ENCODE data around the gene DNER.

DNER gene

DNA sequence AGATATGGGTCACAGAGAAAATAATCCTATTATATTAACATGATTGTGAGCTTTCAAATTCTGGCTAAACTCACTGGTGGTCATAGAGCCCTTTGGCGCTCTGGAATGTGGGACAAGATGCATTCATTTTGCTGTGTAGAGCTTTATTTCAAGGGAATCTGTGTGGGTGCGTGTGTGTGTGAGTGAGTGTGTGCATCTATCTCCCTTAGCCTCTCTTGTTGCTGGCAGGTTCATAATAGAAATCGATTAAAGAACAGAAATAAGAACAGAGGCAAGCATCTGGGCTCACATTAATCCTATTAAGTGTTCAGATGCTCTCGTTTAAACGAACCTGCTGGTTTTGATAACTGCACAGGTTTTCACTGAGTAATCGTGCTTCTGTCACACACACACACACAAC lies 287.9 kb downstream of the DNER start:
- DNase-seq = no peak

DNA sequence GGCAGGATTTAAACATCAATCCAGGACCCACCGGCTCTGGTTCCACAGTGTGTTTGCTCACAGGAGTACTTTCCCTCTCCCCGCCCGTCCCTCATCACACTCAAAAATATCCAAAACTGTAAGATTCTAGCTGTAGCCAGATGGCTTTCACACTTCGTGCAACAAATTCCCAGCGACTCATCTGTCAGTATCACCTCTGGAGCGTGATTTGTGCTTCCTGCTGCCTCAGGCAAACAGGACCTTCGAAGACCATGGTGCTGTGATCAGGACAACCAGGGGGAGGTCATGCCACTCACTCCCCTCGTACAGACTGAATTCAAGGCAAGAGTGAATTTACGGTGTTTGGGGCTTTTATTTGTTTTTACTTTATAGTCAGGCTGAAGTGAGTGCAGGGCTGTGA lies 288.8 kb downstream of the DNER start:
- no peak for DNase-seq

DNA sequence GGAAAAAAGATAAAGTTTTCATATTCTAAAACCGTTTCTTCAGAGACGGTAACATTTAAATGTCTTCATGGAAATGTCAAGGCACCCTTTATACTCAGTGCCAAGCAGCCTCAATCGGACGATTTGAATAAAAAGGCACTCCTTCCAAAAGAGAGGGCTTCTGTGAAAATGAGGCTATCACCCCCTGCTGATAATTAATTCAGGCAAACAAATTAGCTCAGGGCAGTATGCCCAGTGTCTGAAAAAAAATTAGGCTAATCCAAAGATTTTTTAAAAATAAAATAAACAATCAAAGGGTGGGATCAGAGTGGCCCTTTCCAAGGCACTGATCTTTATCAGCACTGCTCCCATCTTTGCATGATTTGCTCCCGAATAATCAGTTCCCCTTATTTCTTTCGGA lies 292.3 kb downstream of the DNER start:
- no peak for DNase-seq

DNA sequence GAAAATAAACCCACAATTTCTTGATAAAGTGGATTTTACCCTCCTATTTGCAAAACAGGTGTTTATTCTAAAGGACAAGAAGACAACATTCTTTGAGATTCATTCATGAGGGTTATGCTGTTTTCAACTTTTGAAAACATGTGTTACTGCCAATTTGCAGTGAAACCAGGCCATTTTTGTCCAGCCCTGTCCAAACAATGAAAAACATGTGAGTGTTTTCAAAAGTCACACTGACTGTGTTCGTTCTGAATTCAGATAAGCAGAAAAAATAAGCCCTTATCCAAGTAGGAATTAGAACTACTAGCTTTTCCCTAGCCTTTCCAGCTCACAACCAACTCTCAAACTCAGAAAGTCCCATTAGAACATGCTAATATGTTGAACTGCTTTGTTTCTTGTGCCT lies 295.2 kb downstream of the DNER start:
- no peak for DNase-seq

DNA sequence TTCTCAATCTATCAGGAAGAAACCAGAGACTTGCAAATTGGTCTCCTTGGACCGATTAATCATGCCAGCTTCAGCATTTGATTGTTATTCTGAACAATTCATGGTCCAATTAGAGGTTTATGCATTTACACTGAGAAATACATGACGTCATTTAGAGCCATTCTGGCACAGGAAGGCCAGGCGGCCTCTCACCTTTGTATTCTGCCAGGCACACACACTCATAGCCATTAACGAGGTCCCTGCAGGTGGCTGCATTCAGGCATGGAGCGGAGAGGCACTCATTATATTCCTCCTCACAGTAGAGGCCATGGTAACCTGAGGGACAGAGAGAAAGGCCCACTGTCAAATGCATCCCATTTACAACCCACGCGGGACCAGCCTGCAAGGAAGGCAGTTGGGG lies 296.4 kb downstream of the DNER start:
- DNase-seq = no peak

DNA sequence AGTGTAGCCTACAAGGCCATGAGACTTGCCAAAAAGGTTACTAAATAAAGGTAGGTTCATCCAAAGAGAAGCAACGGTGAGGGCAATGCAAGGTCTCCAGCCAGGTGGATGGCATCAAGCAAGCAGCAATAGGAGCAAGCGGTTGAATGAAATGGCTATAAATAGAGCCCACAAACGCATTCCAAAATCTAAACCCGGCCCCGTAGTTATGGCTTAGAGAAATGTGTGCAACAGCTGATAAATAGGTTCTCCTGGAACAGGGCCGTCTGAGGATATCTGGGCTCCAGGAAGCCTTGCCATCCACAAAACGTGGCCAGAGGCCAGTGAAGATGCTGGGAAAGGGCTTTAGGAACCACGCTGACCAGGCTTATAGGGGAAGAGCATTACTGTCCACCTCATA lies 297.2 kb downstream of the DNER start:
- no peak for DNase-seq

DNA sequence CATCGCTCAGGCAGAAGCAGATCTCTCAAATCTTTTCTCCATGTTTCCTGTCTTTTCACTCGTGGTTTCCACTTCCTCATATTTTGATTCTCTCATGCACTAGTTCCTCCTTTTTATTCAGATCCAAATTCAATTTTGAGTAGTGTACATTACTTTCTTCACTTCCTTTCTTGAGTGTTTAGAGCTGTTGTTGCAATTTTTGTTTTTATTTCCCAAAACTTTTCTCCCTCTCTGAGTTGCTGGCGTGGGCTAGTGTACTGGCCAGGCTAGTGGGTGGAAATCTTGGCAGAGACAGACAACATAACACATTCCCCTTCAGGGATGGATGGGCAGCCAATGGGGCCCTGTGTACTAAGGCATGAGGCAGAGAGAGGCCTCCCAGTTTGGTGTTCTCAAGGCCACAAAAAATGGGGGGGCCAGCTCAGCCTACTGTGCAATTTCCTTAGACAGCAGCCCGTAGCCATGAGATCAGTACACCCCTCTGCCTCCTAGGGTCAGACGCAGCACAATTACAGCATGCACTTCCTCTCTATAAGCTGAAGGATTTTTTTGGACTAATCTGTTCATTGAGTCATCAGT lies 298.1 kb downstream of the DNER start:
- DNase-seq = no peak

DNA sequence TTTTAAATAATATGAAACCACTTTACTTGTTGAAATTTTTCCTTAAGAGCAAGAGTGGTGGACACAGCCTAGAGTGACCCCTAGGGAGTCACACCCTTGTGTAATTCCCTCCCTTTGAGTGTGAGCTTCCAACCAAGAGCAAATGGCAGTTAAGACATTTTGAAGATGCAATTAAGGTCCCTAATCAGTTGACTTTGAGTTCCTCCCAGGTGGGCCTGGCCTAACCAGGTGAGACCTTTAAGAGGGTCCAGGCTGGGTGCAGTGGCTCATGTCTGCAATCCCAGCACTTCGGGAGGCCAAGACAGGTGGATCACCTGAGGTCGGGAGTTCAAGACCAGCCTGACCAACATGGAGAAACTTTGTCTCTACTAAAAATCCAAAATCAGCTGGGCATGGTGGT lies 299.7 kb downstream of the DNER start:
- no peak for DNase-seq

DNA sequence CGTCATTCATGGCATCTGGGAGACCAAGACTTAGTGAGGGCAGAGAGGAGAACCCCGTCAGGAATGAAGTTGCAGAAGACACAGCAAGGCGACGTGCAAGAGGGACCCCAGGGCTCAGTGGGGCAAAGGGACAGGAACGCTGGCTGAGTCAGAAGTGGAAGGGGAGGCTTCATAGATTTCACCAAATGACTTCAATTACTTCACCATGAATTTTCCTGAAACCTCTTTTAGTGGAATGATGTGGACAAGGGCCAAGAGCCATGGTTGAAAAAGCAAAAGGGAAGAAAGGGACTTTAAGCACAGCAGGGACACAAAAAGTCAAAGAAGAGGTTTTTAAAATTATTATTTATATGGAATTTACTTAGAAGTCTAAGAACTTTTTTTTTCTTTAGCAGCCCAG lies 301.7 kb downstream of the DNER start:
- no peak for DNase-seq

DNA sequence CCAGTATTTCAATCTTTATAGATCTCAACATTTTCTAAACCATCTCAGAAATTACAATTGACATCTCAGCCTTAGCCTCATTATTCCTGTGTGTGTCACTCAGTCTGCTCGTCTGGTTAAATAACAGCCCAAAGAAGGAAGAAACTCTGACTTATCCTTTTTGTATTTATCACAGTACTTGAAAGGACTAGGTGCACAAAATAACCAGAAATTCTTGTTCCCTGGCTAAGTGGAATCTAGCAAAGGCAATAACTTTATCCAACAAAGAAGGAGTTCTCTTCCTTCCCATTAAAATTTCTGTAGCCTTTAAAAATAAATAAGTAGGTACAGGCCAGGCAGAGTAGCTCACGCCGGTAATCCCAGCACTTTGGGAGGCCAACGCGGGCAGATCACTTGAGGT lies 303.4 kb downstream of the DNER start:
- DNase-seq = no peak

DNA sequence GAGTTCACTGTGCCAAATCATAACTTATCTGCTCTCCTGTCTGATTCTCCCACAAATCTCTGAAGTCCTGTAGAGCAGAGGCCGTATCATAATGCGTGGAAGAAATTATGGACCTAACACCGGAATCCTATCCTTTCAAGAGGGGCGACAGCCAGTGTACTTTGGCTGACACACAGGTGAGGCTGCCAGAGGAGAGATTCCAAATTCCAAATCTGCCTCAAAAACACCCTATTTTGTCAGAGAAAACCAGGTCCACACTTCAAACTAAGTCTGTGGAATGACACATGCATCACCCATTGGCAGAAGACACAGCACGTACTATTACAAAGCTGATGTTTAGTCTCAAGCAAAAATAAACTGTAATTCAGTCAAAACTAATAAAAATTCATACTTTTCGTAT lies 304.1 kb downstream of the DNER start:
- DNase-seq = no peak

DNA sequence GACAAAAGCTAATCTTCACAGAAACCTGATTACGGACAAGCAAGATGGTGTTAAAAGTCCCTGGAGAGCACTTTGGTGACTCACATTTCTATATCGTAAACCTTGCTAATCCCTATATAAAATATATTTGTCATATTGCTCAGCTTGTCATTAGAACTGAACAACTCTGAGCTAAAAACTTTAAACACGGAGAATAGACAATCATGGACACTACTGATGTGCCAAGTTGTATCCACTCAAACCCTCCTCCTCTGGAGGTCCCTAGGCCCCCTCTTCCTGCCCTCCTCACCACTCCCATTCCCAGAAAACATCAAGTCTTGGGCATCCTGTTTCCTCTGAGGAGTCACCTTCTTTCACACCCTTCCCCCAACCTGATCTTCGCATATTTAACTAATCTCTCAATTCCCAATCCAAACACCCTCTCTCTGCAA lies 304.6 kb downstream of the DNER start:
- DNase-seq = no peak

DNA sequence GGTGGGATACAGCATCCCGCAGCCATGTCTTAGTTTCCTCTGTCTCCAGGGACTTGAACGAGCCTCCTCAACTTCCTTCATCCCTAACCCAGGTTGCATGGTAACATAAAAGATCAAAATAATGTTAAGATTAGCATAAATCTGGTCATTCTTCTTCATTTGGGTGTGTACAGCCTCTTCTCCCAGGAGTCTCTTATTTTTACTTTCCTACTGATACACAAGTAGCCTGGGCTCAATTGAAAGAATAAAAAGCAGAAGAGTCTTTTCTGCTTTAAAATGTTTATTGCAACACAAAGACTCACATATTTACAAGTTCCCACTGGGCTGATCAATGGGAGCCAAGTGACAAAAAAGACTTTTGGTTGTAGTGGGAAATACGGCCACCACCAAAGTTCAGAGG lies 305.4 kb downstream of the DNER start:
- no peak for DNase-seq

DNA sequence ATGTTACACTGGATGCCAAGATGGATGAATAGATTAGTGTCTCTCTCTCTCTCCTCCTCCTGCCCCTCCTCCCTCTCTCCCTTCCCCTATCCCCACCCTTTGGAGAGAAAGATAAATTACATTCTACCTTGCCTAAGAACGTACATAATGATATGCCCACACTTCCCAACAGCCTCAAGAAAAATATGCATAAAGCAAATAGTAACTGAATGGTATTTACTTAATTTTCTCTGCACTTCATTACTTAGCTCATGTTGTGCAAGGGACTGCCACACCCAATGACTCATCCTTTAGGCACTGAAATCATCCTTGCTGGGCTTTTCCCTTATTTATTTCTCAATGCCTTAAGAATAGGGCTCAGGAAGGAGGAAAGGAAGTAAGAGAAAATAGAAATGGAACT lies 306.0 kb downstream of the DNER start:
- no peak for DNase-seq

DNA sequence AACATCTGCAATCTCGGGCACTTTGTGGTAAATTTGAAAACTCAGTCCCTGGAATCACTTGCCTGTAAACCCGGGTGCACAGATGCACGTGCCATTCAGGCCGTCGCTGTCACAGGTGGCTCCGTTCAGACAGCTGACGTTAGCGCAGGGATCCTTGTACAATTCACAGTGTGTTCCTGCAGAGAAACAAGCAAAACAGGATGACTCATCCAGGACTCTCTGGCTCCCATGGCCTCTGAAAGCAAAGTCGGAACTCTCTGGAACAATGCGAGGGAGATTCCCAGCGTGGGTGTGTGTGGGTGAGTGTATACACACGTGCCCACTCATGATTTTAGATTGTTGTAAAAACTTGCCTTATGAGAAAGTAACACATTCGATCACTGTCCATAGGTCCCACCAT lies 307.2 kb downstream of the DNER start:
- no peak for DNase-seq

DNA sequence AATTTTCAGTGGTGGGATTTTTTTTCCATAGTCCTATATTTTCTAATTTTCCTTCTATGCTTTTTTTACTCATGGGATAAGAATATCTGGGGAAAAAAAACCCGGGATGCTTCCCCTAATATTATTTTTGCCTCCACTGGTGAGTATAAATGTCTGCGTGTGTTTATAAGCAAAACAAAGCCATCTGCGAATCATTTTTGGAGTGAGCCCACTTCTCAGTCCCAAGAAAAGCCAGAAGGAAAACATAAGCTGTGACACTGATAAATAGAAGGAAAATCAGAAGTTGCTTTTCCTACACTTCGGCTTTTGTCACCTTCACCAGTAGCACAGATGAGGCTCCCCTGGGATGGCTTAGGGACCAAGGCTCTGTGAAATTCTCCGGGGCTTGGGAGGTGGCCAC lies 308.6 kb downstream of the DNER start:
- no peak for DNase-seq

DNA sequence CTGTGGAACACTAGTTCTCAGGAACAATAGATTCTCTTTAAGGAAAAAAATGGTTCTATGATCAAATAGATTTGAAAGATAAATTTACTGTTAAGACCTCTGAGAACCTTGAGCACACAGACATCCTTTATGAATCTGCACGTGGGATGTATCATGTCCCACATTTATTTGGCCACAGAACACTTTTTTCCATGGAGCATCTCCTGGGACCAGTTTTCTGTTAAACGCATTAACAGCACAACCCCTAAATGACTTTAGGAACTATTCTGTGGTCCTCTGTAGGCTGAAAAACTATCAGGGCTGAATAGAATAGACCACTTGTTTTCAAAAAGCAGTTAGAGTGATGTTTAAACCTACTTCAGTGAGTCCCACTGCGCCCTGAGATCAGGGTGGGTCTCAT lies 311.1 kb downstream of the DNER start:
- no peak for DNase-seq

DNA sequence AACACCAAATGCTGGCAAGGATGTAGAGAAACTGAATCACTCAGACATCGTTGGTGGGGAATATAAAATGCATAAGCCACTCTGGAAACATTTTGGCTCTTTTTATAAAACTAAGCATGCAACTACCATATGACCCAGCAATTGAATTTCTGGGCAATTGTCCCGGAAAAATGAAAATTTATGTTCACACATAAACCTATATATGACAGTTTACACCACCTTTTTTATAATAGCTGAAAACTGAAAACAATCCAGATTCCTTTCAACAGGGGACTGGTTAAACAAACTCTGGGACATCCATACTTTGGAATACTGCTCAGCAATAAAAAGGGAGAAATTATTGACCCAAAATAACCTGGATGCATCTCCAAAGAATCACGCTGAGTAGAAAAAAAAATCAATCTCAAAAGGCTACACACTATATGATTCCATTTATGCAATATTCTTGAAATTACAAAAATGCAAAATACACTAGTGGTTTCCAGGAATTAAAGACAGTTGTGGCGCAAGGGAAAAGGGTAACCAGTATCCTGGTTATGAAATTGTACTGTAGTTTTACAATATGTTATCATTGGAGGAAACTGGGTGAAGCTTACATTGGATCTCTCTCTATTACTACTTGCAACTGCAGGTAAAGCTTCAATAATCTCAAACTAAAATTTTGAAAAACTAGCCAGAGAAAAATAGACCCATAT lies 313.0 kb downstream of the DNER start:
- no peak for DNase-seq

DNA sequence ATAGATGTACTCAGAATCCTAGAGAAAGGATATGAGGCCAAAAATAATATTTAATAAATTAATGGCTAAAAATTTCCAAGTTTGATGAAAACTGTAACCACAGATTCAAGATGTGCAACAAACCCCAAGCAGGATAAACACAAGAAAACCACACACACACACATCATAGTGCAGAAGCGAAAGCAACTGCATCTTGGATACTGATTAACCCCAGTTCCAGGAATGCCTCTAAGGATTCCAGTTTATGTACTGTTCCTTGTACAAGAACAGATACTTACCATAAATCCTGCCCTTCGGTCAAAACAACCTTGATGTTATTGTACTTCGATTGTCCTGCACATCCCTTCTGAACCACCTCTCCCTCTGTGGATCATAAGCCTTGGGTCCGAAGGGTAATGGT lies 320.4 kb downstream of the DNER start:
- no peak for DNase-seq

DNA sequence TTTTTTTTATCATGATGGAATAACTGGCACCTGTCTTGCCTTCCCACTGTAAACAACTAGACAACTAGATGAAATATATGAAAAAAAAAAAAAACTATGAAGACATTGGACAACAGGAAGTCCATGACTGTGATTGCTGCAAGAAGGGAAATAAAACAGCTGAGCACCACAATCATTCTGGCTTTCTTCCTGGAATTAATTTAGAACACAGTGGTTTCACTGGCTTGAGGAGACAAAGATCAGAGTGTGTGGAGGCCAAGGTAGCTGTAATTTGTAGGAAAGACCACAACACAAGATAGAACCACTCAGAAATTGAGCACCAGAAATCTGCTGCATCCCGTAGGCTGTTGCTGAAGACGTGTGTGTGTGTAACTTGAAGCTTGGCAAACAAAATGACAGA lies 322.2 kb downstream of the DNER start:
- DNase-seq = no peak

DNA sequence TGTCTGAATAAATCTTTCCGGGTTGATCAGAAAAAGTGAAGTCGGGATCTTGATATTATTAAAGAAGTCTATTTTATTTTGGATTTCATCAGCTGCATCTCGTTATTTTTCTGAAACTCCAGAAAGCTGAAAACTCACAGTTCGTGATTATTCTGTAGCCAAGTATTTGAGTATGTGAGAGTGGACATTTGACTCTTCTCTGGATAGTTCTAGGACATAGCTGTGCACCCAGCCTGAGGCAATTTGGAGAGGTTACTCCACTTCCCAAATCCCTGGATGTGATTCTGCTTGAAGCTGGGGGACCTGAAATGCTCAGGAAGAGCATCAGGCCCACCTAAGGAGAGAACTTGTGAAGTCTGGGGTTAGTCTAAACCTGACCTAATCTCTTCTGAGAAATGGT lies 325.6 kb downstream of the DNER start:
- no peak for DNase-seq

DNA sequence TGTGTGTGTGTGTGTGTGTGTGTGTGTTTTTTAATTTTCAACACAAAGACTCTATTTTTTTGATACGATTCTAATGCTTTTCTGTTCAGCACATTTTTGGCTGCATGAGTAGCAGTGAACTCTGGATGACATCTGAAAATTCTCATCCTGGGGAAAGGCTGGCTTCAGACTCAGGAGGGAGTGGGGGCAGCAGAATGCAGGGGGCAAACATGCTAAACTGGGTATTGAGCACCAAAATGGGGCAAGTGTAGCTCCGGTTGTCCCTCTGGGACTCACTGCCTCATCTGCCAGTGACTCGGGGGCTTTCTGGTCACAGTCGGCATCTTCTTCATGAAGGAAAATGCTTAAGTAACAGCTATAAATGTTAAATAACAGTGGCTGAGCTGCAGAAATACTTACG lies 326.5 kb downstream of the DNER start:
- DNase-seq = no peak

DNA sequence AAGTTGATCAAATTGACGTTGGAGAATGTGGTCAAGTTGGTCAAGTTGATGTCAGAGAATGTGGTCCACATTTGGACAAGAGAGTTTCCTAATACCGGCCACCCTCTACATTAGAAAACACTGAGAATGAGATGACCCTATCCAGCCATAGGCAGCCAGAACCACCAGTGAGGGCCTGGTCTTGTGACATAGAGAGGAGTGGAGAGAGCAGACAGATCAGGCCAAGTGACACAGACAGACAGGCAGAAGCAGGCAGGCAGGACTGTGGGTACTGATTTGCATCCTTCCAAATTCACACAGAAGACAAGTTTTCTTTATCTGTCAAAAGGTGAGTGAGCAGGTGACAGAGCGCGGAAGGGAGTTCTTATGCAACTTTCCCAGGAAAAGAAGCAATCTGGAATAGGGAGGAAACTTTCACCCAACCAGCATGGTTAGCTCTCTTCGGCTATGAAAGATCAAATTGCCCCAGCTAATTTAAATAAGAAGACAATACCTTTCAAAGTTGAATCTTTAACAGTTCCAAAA lies 334.2 kb downstream of the DNER start:
- DNase-seq = no peak

DNA sequence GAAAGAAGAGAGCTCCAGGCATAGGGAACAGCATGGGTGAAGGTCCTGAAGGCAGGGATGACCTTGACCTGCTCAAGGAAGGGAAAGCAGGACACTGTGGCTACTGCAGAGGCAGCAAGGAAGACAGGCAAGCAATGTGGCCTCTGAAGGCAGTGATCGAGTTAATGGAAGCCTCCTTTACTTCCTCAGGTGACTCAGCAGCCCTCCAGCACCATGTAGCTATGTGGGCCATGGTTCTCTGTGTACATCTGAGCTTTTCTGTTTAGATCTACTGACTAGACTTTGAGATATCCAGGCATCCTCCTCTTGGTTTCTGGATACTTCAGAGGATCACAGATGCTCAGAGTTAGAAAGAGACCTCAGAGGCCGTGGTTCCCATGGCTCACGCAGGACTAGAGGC lies 336.0 kb downstream of the DNER start:
- no peak for DNase-seq

DNA sequence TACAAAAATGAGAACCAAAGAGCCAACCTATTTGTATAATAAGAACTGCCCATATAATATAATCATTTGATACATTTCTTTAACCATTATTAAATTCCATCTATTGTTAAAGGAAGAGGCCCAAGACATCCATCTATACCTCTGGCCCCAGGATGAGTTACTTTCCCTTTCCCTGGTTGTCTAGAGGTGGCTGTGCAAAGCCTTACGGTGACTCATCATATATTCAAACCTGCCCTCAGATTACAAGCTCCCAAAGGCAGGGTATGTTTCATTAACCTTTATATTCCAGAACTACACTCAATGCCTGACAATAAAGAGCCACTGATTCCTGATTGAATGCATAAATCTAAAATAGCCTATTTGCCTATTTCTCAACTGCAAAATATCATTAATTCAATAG lies 337.5 kb downstream of the DNER start:
- no peak for DNase-seq
